MM.1S (cell line): Measurements from ENCODE around the gene APEH.

Experiments
- CTCF ChIP-seq: fragments of 300-600 bp; sonication (generic); IDR thresholded peaks from 2 replicates; pipeline ENCODE4 v1.5.1; 2016; ENCODE audit warnings: antibody characterized with exemption, low read length, mixed read lengths
- EZH2 ChIP-seq: fragments of 300-600 bp; sonication (generic); optimal IDR thresholded peaks from 2 replicates; pipeline ENCODE3; 2017; ENCODE audit warnings: low read depth, mild to moderate bottlenecking, antibody characterized with exemption, low read length, mixed read lengths
- EZH2phosphoT487 ChIP-seq: fragments of 300-600 bp; sonication (generic); IDR thresholded peaks from 2 replicates; pipeline ENCODE4 v1.6.1; 2018; ENCODE audit warnings: antibody characterized with exemption, low read length

GRCh38 chr3:49670940-49671290 is 3.2 kb upstream of the APEH start:
- TF ChIP-seq EZH2phosphoT487 (no peak), EZH2 (no peak), CTCF (no peak)
